HL-60 (cell line): ENCODE results near the gene TMEM59L.

Source experiments
- POLR2AphosphoS5 ChIP-seq: IDR thresholded peaks from 2 replicates; pipeline ENCODE4 v1.6.1; 2012; ENCODE audit warnings: low read depth
- TF ChIP-seq, protein P1 (sequence below): IDR thresholded peaks from one replicate; pipeline ENCODE4 v1.5.1; 2011; ENCODE audit warnings: low read length, control low read depth, inconsistent platforms; ENCODE audit not compliant: insufficient read depth

- TF ChIP-seq, protein P1, sequence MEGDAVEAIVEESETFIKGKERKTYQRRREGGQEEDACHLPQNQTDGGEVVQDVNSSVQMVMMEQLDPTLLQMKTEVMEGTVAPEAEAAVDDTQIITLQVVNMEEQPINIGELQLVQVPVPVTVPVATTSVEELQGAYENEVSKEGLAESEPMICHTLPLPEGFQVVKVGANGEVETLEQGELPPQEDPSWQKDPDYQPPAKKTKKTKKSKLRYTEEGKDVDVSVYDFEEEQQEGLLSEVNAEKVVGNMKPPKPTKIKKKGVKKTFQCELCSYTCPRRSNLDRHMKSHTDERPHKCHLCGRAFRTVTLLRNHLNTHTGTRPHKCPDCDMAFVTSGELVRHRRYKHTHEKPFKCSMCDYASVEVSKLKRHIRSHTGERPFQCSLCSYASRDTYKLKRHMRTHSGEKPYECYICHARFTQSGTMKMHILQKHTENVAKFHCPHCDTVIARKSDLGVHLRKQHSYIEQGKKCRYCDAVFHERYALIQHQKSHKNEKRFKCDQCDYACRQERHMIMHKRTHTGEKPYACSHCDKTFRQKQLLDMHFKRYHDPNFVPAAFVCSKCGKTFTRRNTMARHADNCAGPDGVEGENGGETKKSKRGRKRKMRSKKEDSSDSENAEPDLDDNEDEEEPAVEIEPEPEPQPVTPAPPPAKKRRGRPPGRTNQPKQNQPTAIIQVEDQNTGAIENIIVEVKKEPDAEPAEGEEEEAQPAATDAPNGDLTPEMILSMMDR, result no peak
- TF ChIP-seq POLR2AphosphoS5, result no peak
These were observed 1.9 kb upstream of the TMEM59L start for GRCh38 chr19:18610556-18611326.
